Measurements from ENCODE around the gene YPEL2.

The YPEL2 gene

GRCh38 chr17:59420901-59421300 is 89.4 kb downstream of the YPEL2 start (continued):
- TF ChIP-seq AEBP2 (tag by site-specific recombination; IDR thresholded peaks at IDR 0.05; ENCODE audit: borderline replicate concordance) (no peak), ZNF76 (tag by site-specific recombination; IDR thresholded peaks at IDR 0.05; ENCODE audit: borderline replicate concordance, low read depth) (no peak), KLF17 (tag by site-specific recombination; IDR thresholded peaks at IDR 0.05) (no peak), PATZ1 (tag by site-specific recombination; IDR thresholded peaks at IDR 0.05) (no peak), ZNF140 (tag by site-specific recombination; IDR thresholded peaks at IDR 0.05) (no peak), ZSCAN23 (tag by site-specific recombination; IDR thresholded peaks at IDR 0.05) (no peak), ZFP69B (tag by site-specific recombination; IDR thresholded peaks at IDR 0.05) (no peak), GLI2 (tag by site-specific recombination; IDR thresholded peaks at IDR 0.05; ENCODE audit: borderline replicate concordance, low read depth) (no peak)

- Histone ChIP-seq H3K4me3 (ENCODE audit: low read depth, low read length) (no peak overlapping the region), H3K27ac (ENCODE audit: extremely low read depth, low read depth, low read length) (no peak overlapping the region), H3K9me3 (ENCODE audit: control insufficient read depth, insufficient read depth, low read depth, low read length) (no peaks in the 10 kb centered on the region), H3K36me3 (ENCODE audit: control insufficient read depth in 2 of 2, insufficient read depth in 1 of 2, low read length in 2 of 2) (no peaks in the 10 kb centered on the region), H3K4me1 (ENCODE audit: control insufficient read depth, insufficient read depth, low read length) (no peaks in the 10 kb centered on the region; the same call in 1 of the 2 replicates)
- TF ChIP-seq ZNF121 (tag by site-specific recombination; IDR thresholded peaks at IDR 0.05) (no peak), ZBTB26 (tag by site-specific recombination; optimal IDR thresholded peaks at IDR 0.05) (no peak), YY2 (tag by site-specific recombination; IDR thresholded peaks at IDR 0.05) (no peak), ZNF362 (tag by site-specific recombination; IDR thresholded peaks at IDR 0.05) (no peak), KLF8 (tag by site-specific recombination; IDR thresholded peaks at IDR 0.05) (no peak), OSR2 (tag by site-specific recombination; IDR thresholded peaks at IDR 0.05) (no peak), ZNF629 (tag by site-specific recombination; IDR thresholded peaks at IDR 0.05) (no peak), YY1 (tag by site-specific recombination; IDR thresholded peaks at IDR 0.05) (no peak), ZNF529 (tag by site-specific recombination; IDR thresholded peaks at IDR 0.05; ENCODE audit: insufficient replicate concordance) (no peak), ZNF112 (tag by site-specific recombination; IDR thresholded peaks at IDR 0.05) (no peak), ZNF391 (tag by site-specific recombination; IDR thresholded peaks at IDR 0.05; ENCODE audit: borderline replicate concordance, low read depth) (no peak), ZNF19 (tag by site-specific recombination; IDR thresholded peaks at IDR 0.05; ENCODE audit: low read depth) (no peak), ZNF23 (tag by site-specific recombination; IDR thresholded peaks at IDR 0.05; ENCODE audit: borderline replicate concordance) (no peak), PRDM10 (tag by site-specific recombination; IDR thresholded peaks at IDR 0.05) (no peak)
- ChIA-PET CTCF (no interaction called here), POLR2A (no interaction called here)
Measured at GRCh38 chr17:59421722-59422121, 90.3 kb downstream of the YPEL2 start.

Data from HEK293 (cell line).